ENCODE data around the gene PRKCI.

Gene PRKCI

GRCh38 chr3:170350515-170351413 lies 128.5 kb downstream of the PRKCI start:
- TF ChIP-seq, protein P1, sequence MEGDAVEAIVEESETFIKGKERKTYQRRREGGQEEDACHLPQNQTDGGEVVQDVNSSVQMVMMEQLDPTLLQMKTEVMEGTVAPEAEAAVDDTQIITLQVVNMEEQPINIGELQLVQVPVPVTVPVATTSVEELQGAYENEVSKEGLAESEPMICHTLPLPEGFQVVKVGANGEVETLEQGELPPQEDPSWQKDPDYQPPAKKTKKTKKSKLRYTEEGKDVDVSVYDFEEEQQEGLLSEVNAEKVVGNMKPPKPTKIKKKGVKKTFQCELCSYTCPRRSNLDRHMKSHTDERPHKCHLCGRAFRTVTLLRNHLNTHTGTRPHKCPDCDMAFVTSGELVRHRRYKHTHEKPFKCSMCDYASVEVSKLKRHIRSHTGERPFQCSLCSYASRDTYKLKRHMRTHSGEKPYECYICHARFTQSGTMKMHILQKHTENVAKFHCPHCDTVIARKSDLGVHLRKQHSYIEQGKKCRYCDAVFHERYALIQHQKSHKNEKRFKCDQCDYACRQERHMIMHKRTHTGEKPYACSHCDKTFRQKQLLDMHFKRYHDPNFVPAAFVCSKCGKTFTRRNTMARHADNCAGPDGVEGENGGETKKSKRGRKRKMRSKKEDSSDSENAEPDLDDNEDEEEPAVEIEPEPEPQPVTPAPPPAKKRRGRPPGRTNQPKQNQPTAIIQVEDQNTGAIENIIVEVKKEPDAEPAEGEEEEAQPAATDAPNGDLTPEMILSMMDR (IDR thresholded peaks at IDR 0.05) = no peak
- no peak for TF ChIP-seq ZFX (IDR thresholded peaks at IDR 0.05; ENCODE audit: borderline replicate concordance)
- no peak overlapping the region for H3K27ac ChIP-seq

- H3K27ac ChIP-seq = no peak overlapping the region
- TF ChIP-seq ZFX (IDR thresholded peaks at IDR 0.05; ENCODE audit: borderline replicate concordance) = no peak
- TF ChIP-seq, protein P1 (IDR thresholded peaks at IDR 0.05) = no peak
Observed at GRCh38 chr3:170352936-170353335, 130.7 kb downstream of the PRKCI start.

DNA sequence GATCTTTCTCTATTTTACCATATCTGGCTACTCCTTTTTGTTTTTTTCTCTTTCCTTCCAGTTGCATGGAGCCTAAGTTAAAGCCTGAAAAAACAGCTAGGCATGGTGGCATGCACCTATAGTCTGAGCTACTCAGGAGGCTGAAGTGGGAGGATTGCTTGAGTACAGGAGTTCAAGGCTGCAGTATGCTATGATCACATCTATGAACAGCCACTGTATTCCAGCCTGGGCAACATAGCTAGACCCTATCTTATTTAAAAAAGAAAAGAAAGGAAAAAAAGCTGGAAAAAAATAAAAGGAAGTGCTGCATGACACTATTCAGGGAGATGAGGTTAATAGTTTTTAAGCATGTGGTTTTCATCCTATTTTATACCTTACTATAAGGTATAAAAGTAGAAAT lies 131.3 kb downstream of the PRKCI start:
- no peak overlapping the region for H3K27ac ChIP-seq
- TF ChIP-seq ZFX (IDR thresholded peaks at IDR 0.05; ENCODE audit: borderline replicate concordance) = no peak
- TF ChIP-seq, protein P1 (IDR thresholded peaks at IDR 0.05) = no peak

DNA sequence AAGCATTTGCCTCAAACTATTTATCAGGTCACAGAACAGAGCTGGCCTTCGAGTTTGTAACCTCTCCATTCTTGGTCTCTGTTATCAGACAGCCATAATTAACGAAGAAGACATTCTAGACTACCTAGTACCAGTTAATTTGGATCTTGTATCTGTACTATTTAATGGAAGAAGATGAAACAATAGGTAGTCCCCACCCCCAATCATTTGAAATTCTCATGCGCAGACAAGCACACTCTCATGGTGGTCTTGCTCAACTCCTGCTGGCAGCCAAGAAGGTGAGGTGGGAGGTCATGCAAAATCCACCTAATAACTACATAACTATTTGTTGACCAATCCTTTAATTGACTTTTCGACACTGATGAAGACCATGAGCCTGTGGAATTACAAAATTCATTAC lies 132.5 kb downstream of the PRKCI start:
- TF ChIP-seq, protein P1 (IDR thresholded peaks at IDR 0.05) = no peak
- TF ChIP-seq ZFX (IDR thresholded peaks at IDR 0.05; ENCODE audit: borderline replicate concordance) = no peak
- H3K27ac ChIP-seq = no peak overlapping the region
